ENCODE measurements around the gene TICAM1. TPM values are rescaled to one million over a fixed set of nuclear protein-coding genes. Genes with fewer than 3 reads are reported as not detected.

Gene TICAM1
- total and polyA plus RNA-seq, 2 of the 13 experiments (the other 11 are each of a cell fraction or from before 2014, with no cell fraction given) = 0.33 to 0.95 TPM

GRCh38 chr19:4791183-4792018, 40.1 kb downstream of the TICAM1 start, which contains the start of gene FEM1A (continued):
- TF ChIP-seq ZNF275 (CRISPR knock-in tag; IDR thresholded peaks at IDR 0.05; ENCODE audit: borderline replicate concordance) (peak; percentile 58; the same call in 1 of the 2 replicates), TOPORS (CRISPR knock-in tag; IDR thresholded peaks at IDR 0.05) (no peak; the same call in 1 of the 2 replicates), ZNF773 (CRISPR knock-in tag; IDR thresholded peaks at IDR 0.05; ENCODE audit: borderline replicate concordance) (no peak), ZNF362 (CRISPR knock-in tag; IDR thresholded peaks at IDR 0.05; ENCODE audit: borderline replicate concordance) (peak; percentile 55; the same call in 1 of the 2 replicates), E2F5 (CRISPR knock-in tag; conservative IDR thresholded peaks at IDR 0.05) (no peak; the same call in 1 of the 2 replicates), ZNF772 (CRISPR knock-in tag; IDR thresholded peaks at IDR 0.05) (peak; percentile 42), DPF2 (CRISPR knock-in tag; IDR thresholded peaks at IDR 0.05; ENCODE audit: borderline replicate concordance, low read depth) (no peak), KLF13 (CRISPR knock-in tag; IDR thresholded peaks at IDR 0.05) (no peak), ZFP36 (IDR thresholded peaks at IDR 0.05; ENCODE audit: borderline replicate concordance, low read depth, low read length, partially characterized antibody) (no peak), HOXA5 (CRISPR knock-in tag; IDR thresholded peaks at IDR 0.05) (peak; percentile 59; the same call in 1 of the 2 replicates), CEBPB (IDR thresholded peaks at IDR 0.05; ENCODE audit: borderline replicate concordance, low read depth, low read length) (no peak), FOXM1 (CRISPR knock-in tag; IDR thresholded peaks at IDR 0.05) (no peak), ZNF800 (CRISPR knock-in tag; IDR thresholded peaks at IDR 0.05) (no peak), RERE (CRISPR knock-in tag; IDR thresholded peaks at IDR 0.05; ENCODE audit: low read depth) (no peak), FOSL2 (CRISPR knock-in tag; IDR thresholded peaks at IDR 0.05) (peak; percentile 35; the same call in 1 of the 2 replicates), ZBTB42 (CRISPR knock-in tag; IDR thresholded peaks at IDR 0.05) (no peak), FOXK2 (IDR thresholded peaks at IDR 0.05) (0 out of 2 replicates have a peak, but pooled peaks have one; percentile 18), ZNF782 (CRISPR knock-in tag; IDR thresholded peaks at IDR 0.05; ENCODE audit: borderline replicate concordance) (no peak; the same call in 1 of the 2 replicates)

All from HepG2 (cell line).